Bone marrow (tissue), 2 donors: ENCODE data around the gene MFSD6.
"Not testable (repeated sequence)": the region's sequence is repeated elsewhere in the genome, so short reads cannot be mapped to it uniquely, and the experiment has no call there.

ENCODE experiments used
- DNase-seq, 2 donors: peaks; one replicate each; lab custom pipeline; 2025; lab: John Stamatoyannopoulos, UW

Gene MFSD6

DNA sequence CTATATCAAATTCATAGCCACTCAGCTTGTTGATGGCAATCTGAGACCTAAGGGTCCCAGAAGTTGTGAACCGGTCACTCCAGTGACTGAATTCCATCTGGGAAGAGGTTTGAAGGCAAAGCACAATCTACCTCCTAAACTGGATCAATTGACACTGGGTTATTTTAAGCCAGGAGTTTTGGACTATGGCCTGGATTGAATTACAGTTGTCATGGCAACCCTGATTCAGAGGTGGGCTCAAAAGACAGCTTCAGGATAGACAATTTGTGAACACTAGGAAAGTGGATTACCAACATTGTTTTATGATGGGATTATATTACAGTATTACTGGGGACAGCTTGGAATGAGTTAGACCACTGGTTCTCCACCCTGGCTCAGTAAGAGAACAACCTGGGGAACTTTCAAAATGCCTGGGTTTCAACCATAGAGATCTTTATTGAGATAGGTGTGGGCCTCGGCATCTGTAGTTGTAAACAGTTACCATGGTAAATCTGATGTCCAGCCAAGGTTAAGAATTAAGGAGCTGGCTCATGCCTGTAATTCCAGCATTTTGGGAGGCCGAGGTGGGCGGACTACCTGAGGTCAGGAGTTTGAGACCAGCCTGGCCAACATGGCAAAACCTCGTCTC, 58.8 kb downstream of the MFSD6 start:
- no peak for DNase-seq

- DNase-seq = no peak
Measured at GRCh38 chr2:190467575-190468083, 59.5 kb downstream of the MFSD6 start.

- not testable (repeated sequence) for DNase-seq
Measured at GRCh38 chr2:190468354-190468753, 60.2 kb downstream of the MFSD6 start.

GRCh38 chr2:190468814-190469569, 60.8 kb downstream of the MFSD6 start:
- DNase-seq = peak; percentile 1 to 90

GRCh38 chr2:190469771-190470170, 61.6 kb downstream of the MFSD6 start:
- DNase-seq = peak in 1 of 2 donors; percentile 30

DNA sequence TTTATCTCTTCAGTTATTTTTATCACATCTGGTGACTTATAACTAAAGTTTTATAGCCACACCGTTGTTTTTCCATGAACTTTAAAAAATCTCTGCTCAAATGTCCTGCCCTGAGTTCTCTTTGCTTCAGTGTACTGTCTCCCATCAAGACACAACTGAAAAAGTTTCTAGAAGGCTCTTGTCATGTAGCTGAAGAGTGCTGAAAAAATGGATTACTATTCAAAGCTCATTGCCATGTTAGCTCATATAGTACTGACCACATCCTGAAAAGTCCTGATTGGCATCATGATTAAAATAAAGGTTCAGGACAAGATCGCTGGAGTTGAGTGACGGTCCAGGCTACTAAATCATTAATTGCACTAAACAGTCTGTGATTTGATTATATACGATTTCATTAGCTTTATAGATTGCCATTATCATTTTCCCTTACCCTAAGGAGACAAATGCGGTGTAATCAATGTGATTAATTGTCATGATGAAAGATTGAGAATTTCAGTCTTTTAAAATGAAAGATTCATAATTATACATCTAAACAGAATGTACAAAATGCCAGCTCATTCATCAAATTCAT, 62.2 kb downstream of the MFSD6 start:
- no peak for DNase-seq

DNA sequence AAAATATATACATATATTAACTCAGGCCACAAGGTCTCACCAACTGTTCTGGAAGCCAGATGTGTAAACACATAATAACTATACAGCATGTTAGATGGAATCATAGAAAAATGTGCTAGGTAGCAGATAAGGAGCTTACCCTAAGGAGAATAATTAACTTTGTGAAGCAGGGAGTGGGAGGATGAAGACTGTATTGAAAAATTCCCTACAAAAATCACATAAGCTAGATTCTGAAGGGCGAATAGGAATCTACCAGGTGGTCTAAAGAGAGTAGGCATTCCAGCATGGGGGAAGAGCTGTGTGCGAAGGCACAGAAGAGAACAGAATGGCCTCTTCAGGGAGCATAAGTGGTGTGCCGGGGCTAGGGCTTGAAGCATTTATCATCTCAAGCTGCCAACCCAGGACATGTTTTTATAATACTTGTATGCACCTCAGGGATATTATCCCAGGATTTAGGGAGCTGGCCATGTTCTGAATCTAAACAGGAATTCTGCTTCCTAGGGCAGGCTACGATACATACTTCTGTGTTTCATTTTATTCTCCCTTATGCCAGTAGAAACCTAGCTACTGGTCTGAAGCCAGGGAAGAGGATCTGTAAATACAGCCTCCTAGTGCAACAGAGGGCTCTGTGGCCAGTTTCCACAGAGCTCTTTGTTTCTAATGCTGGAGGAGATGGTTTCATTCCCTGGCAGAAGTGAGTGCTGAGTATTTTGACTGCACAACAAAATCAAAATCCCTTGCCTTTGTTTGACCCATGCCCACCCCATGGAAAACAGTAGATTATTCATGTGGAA, 69.7 kb downstream of the MFSD6 start:
- DNase-seq = no peak

- no peak for DNase-seq
Measured at GRCh38 chr2:190478572-190479195, 70.5 kb downstream of the MFSD6 start.

- DNase-seq = no peak
Measured at GRCh38 chr2:190481339-190481738, 73.2 kb downstream of the MFSD6 start.

GRCh38 chr2:190482451-190482850, 74.3 kb downstream of the MFSD6 start:
- DNase-seq = no peak

DNA sequence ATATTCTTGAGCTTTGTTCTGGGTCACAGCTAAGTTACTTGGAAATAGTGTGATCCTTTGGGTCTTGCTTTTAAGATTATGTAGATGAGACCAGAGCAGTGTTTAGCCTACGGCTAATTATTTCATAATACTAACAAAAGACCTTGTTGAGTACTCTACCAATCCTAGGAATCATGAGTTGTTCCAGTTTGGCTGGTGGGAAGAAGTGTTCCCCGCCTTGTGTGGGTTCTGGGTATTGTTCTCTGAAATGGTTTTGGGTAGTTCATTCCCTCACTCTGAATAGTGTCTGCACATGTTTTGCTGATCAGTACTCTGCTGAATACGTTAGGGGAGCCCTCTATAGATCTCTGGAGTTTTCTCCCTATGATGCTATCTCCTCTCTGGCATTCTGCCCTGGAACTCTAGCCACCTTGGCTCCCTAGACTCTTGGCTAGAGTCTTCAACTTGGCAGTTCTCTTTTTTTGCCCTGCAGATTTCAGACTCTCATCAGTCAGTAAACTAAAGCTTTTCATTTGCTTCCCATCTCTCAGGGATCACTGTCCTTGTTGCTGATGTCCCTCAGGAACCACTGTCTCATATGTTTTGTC, 78.0 kb downstream of the MFSD6 start:
- DNase-seq = no peak

DNA sequence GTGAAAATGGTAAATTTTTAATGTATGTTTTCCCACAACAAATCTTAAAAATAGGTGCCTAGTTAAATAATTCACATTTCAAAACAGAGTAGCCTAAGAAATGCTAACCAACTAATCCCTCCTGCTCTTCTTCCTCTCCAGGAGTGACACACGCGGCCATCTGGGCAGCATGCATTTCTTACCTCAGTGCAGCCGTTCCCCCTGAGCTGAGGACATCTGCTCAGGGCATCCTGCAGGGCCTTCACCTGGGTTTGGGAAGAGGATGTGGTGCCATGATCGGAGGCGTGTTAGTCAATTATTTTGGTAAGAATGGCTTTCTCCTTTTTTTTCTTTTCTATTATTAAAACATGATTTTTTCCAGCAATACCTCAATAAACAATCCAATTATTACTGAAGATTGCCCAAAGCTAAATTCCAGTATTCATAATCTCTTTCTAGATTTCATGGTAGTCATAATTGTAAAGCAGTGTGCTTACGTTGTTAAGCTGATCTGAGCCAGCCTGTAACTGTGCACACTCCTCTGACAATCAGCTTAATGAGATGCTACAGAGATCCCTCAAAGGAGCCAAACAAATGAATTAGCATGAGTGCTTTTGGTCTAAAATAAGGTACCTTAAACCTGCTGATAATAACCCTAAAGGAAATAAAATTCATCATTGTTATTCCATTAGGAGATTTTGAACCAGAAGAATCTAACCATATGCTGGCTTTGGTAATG, 80.5 kb downstream of the MFSD6 start:
- DNase-seq = no peak

- DNase-seq = no peak
Measured at GRCh38 chr2:190489475-190489874, 81.3 kb downstream of the MFSD6 start.

GRCh38 chr2:190490502-190490901, 82.3 kb downstream of the MFSD6 start:
- no peak for DNase-seq

DNA sequence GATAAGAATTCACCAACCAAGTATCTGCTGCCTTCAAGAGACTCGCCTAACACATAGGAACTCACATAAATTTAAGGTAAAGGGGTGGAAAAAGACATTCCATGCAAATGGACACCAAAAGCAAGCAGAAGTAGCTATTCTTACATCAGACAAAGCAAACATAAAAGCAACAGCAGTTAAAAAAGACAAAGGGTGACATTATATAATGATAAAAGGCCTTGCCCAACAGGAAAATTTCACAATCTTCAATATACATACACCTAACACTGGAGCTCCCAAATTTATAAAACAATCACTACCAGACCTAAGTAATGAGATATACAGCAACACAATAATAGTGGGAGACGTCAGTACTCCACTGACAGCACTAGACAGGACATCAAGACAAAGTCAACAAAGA, 84.9 kb downstream of the MFSD6 start:
- DNase-seq = no peak

DNA sequence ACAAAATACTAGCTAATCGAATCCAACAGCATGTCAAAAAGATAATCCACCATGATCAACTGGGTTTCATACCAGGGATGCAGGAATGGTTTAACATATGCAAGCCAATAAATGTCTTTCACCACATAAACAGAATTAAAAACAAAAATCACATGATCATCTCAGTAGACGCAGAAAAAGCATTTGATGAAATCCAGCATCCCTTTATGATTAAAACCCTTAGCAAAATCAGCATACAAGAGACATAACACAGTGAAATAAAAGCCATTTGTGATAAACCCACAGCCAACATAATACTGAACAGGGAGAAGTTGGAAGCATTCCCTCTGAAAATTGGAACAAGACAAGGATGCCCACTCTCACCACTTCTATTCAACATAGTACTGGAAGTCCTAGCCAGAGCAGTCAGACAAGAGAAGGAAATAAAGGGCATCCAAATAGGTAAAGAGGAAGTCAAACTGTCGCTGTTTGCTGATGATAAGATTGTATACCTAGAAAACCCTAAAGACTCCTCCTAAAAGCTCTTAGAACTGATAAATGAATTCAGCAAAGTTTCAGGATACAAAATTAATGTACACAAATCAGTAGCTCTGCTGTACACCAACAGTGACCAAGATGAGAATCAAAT, 86.6 kb downstream of the MFSD6 start:
- not testable (repeated sequence) for DNase-seq

GRCh38 chr2:190497428-190497827, 89.3 kb downstream of the MFSD6 start:
- no peak for DNase-seq

DNA sequence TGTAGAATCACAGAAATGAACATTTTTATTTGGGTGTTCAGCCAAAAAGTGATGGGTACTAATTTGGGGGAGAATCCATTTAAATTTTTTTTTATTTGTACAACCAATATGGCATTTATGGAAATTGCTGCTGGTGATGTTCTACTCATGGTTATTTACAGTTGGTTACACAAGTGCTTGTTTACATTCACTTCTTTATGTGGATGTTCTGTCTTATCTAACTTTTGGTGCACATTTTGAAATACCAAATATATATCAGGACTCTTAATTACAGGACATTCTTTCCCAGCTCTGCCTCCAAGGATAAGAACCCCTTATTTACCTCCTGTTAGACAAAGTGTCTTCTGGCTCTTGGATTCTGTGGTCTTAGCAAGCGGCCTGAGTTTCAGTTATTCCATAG, 91.1 kb downstream of the MFSD6 start:
- DNase-seq = no peak

- no peak for DNase-seq
Measured at GRCh38 chr2:190500054-190500502, 91.9 kb downstream of the MFSD6 start.

GRCh38 chr2:190501231-190501630, 93.1 kb downstream of the MFSD6 start:
- no peak for DNase-seq
